Measurements from ENCODE around the gene TP53.

Gene TP53

DNA sequence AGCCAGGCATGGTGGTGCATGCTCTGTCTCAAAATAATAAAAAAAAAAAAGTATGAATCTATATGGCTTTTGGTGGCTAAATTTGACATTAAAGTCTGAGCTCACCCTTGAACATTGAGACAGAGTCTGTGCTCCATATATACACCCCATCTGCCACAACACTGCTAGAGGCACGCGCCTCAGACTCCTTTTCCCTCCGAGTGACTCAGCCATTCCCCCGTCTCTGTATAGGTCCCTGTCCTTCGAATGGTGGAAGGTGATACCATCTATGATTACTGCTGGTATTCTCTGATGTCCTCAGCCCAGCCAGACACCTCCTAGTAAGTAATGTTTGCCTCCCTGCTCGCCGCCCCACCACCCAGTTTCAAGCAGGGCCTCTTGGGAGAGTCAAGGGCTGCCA is 13.2 kb upstream of the TP53 start:
- TF ChIP-seq, protein P1, sequence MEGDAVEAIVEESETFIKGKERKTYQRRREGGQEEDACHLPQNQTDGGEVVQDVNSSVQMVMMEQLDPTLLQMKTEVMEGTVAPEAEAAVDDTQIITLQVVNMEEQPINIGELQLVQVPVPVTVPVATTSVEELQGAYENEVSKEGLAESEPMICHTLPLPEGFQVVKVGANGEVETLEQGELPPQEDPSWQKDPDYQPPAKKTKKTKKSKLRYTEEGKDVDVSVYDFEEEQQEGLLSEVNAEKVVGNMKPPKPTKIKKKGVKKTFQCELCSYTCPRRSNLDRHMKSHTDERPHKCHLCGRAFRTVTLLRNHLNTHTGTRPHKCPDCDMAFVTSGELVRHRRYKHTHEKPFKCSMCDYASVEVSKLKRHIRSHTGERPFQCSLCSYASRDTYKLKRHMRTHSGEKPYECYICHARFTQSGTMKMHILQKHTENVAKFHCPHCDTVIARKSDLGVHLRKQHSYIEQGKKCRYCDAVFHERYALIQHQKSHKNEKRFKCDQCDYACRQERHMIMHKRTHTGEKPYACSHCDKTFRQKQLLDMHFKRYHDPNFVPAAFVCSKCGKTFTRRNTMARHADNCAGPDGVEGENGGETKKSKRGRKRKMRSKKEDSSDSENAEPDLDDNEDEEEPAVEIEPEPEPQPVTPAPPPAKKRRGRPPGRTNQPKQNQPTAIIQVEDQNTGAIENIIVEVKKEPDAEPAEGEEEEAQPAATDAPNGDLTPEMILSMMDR (conservative IDR thresholded peaks at IDR 0.05; ENCODE audit: low read depth, low read length), result no peak

DNA sequence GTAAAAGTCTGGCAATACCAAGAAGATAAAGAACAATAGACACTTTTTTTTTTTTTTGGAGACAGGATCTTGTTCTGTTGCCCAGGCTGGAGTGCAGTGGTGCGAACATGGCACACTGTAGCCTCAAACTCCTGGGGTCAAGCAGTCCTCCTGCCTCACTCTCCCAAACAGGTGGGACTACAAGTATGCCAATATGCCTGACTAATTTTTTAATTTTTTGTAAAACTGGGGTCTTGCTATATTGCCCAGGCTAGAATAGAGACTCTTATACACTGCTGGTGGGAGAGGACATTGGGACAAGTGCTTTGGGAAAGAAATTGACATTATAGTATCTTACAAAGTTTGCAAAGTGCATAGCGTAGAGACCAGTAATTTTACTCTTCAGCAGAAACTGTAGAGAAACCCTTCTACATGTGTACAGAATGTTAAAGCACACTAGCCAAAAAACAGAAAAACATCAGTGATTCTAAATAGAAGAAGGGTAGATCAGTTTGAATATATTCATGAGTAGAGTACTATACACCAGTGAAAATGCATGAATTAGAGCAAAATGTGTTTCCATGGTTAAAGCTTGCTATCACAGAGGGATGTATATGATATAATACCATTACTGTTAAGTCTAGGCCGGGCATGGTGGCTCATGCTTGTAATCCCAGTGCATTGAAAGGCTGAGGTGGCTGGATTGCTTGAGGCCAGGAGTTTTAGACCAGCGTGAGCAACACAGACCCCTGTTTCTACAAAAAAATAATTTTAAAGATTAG is 10.7 kb upstream of the TP53 start:
- Histone ChIP-seq H3K27me3 (ENCODE audit: insufficient read depth, low read depth) (no peaks in the 10 kb centered on the region), H3K4me1 (ENCODE audit: low read depth, poor library complexity, severe bottlenecking) (no peaks in the 10 kb centered on the region), H3K9ac (no peak overlapping the region), H4K20me1 (ENCODE audit: insufficient read depth) (no peaks in the 10 kb centered on the region), H3K4me3 (IDR thresholded peaks at IDR 0.05; ENCODE audit: insufficient read depth, low read depth, low read length) (no peak overlapping the region), H2AFZ (ENCODE audit: low read depth) (no peak overlapping the region), H3K79me2 (ENCODE audit: insufficient read depth, low read depth) (no peaks in the 10 kb centered on the region), H3K27ac (no peak overlapping the region), H3K4me2 (no peak overlapping the region), H3K36me3 (ENCODE audit: insufficient read depth) (no peaks in the 10 kb centered on the region)
- TF ChIP-seq, protein P1 (conservative IDR thresholded peaks at IDR 0.05; ENCODE audit: low read depth, low read length), result no peak

More for the DNA sequence above, 13.2 kb upstream of the TP53 start:
- Histone ChIP-seq H3K4me2 (no peak overlapping the region), H4K20me1 (ENCODE audit: insufficient read depth) (no peaks in the 10 kb centered on the region), H3K27ac (no peak overlapping the region), H3K4me3 (IDR thresholded peaks at IDR 0.05; ENCODE audit: insufficient read depth, low read depth, low read length) (no peak overlapping the region), H3K4me1 (ENCODE audit: low read depth, poor library complexity, severe bottlenecking) (no peaks in the 10 kb centered on the region), H3K79me2 (ENCODE audit: insufficient read depth, low read depth) (no peaks in the 10 kb centered on the region), H3K36me3 (ENCODE audit: insufficient read depth) (no peaks in the 10 kb centered on the region), H2AFZ (ENCODE audit: low read depth) (no peak overlapping the region), H3K9ac (no peak overlapping the region), H3K27me3 (ENCODE audit: insufficient read depth, low read depth) (no peaks in the 10 kb centered on the region)

DNA sequence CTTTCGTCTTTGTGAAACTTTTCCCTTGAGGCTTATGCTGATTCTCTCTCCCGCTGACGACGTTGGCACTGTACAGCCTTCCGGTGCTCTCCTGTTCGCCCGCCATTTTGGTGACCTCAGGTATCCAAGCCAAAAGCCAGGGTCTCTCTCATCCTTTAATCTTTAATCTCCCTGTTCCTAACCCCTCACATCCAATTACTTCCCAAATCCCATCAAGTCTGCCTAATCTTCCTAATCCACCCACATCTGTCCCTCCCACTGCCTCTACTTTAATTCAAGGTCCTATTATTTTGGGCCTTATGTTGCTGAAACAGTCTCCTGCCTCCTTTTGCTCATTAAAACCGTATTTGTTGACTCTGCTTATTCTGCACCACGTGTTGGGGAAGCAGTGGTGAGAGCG is 8.3 kb upstream of the TP53 start:
- TF ChIP-seq, protein P1 (conservative IDR thresholded peaks at IDR 0.05; ENCODE audit: low read depth, low read length), result no peak
- H3K79me2 ChIP-seq (ENCODE audit: insufficient read depth, low read depth), result no peaks in the 10 kb centered on the region
- no peaks in the 10 kb centered on the region for H3K36me3 ChIP-seq (ENCODE audit: insufficient read depth)
- no peaks in the 10 kb centered on the region for H3K27me3 ChIP-seq (ENCODE audit: insufficient read depth, low read depth)
- H2AFZ ChIP-seq (ENCODE audit: low read depth), result no peak overlapping the region
- H4K20me1 ChIP-seq (ENCODE audit: insufficient read depth), result no peaks in the 10 kb centered on the region
- H3K4me2 ChIP-seq, result no peak overlapping the region
- H3K4me1 ChIP-seq (ENCODE audit: low read depth, poor library complexity, severe bottlenecking), result no peaks in the 10 kb centered on the region
- H3K9ac ChIP-seq, result no peak overlapping the region
- no peak overlapping the region for H3K4me3 ChIP-seq (IDR thresholded peaks at IDR 0.05; ENCODE audit: insufficient read depth, low read depth, low read length)
- H3K27ac ChIP-seq, result no peak overlapping the region

DNA sequence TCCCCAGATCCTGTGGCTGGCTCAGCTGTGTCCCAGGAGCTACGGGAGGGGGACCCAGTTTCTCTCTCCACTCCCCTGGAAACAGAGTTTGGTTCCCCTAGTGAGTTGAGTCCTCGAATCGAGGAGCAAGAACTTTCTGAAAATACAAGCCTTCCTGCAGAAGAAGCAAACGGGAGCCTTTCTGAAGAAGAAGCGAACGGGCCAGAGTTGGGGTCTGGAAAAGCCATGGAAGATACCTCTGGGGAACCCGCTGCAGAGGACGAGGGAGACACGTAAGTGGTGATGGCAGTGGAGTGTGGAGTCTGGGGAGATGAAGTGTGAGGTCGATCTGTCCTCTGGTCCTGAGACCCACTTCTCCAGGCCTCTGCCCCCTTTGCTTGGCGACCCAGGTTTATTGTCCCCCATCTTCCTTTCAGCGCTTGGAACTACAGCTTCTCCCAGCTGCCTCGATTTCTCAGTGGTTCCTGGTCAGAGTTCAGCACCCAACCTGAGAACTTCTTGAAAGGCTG is 1.6 kb upstream of the TP53 start:
- Histone ChIP-seq H3K27me3 (ENCODE audit: insufficient read depth, low read depth) (no peaks in the 10 kb centered on the region), H3K4me1 (ENCODE audit: low read depth, poor library complexity, severe bottlenecking) (no peaks in the 10 kb centered on the region), H4K20me1 (ENCODE audit: insufficient read depth) (no peaks in the 10 kb centered on the region), H3K79me2 (ENCODE audit: insufficient read depth, low read depth) (peaks cover 32% of the 10 kb centered on the region; the same call in 1 of the 2 replicates), H3K4me3 (IDR thresholded peaks at IDR 0.05; ENCODE audit: insufficient read depth, low read depth, low read length) (no peak overlapping the region), H2AFZ (ENCODE audit: low read depth) (peak overlapping the region; percentile 14; the same call in 1 of the 2 replicates), H3K9ac (peak overlapping the region; percentile 35; the same call in 1 of the 2 replicates), H3K4me2 (peak overlapping the region; percentile 21; the same call in 1 of the 2 replicates), H3K36me3 (ENCODE audit: insufficient read depth) (no peaks in the 10 kb centered on the region), H3K27ac (no peak overlapping the region)
- TF ChIP-seq, protein P1 (conservative IDR thresholded peaks at IDR 0.05; ENCODE audit: low read depth, low read length), result no peak
